Measurements from ENCODE around the gene CIB4.

- TF ChIP-seq GATA2 (IDR thresholded peaks at IDR 0.05; ENCODE audit: low read depth, low read length): no peak
- no peak for TF ChIP-seq GATA3 (IDR thresholded peaks at IDR 0.05; ENCODE audit: low read depth, low read length)
Measured at GRCh38 chr2:26558271-26559043, 82.7 kb downstream of the CIB4 start.
